ENCODE results near the gene LARP4. TPM values are rescaled to one million over a fixed set of nuclear protein-coding genes. Genes with fewer than 3 reads are reported as not detected.

LARP4 gene
- total and polyA plus RNA-seq, 2 donors (not counting 3 experiments of a cell fraction or from before 2014, with no cell fraction given), result 8.9 to 69.6 TPM

DNA sequence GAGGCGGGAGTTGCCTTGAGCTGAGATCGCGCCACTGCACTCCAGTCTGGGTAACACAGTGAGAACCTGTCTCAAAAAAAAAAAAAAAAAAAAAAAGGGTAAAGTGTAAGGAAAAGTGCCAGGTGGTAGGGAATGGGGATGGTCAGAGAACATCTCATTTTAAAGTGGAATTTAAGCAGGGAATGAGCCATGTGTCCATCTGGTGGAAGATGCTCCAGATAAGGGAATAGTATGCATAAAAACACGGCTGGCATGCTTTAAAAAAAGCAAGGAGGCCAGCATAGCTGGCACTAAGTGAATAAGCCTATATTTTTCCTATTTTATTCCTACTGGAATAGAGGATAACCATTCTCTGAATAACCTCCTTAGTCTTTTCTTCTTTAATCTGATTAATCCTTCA, 38.0 kb upstream of the LARP4 start:
- FAIRE-seq, result no peak
- no peaks in the 10 kb centered on the region for H3K9me3 ChIP-seq (replicated peaks; ENCODE audit: control insufficient read depth, insufficient read depth, low read length)
- H3K27ac ChIP-seq (ENCODE audit: insufficient read depth, low read depth, low read length), result no peak overlapping the region
- no peaks in the 10 kb centered on the region for H3K9me1 ChIP-seq (replicated peaks; ENCODE audit: control insufficient read depth, extremely low read depth, insufficient read depth, low read length)
- H3K4me3 ChIP-seq (replicated peaks in 1 of 3; ENCODE audit: insufficient read depth in 1 of 3, low read depth in 1 of 3, low read length in 3 of 3), result no peak overlapping the region
- POLR2A ChIA-PET, result no interaction called here
- H3K4me2 ChIP-seq (ENCODE audit: insufficient read depth, low read length), result no peak overlapping the region
- dilution Hi-C loops (cut with MboI; ENCODE audit: extremely low pct_ligation_motif_present, low sequenced_read_pairs), result no loop called here
- CTCF ChIA-PET, result interaction anchor here (0.5 to 1.5 kb wide), 3 partner anchors 27 to 68 kb away, joined by 3 to 5 read pairs (median 3); no protein-coding TSS in a partner anchor
- no peak for DNase-seq (ENCODE audit: low read depth, low spot score)
- no peaks in the 10 kb centered on the region for H3K27me3 ChIP-seq (ENCODE audit: control insufficient read depth in 2 of 2, insufficient read depth in 2 of 2, low read length in 2 of 2)
- BruUV-seq (replicated peaks), result no TSS peak
- no peaks in the 10 kb centered on the region for H4K20me1 ChIP-seq (replicated peaks; ENCODE audit: control insufficient read depth, extremely low read depth, insufficient read depth, low read length)
- no peaks in the 10 kb centered on the region for H3K36me3 ChIP-seq (ENCODE audit: control insufficient read depth in 2 of 2, extremely low read depth in 1 of 2, insufficient read depth in 2 of 2, low read length in 2 of 2)
- H2AFZ ChIP-seq (ENCODE audit: low read depth, low read length), result no peak overlapping the region
- TF ChIP-seq POLR2A (IDR thresholded peaks at IDR 0.05; ENCODE audit: low read depth, low read length), result no peak
- TF ChIP-seq FOS (IDR thresholded peaks at IDR 0.05; ENCODE audit: borderline replicate concordance, insufficient read depth, low read length), result no peak
- TF ChIP-seq, protein P1, sequence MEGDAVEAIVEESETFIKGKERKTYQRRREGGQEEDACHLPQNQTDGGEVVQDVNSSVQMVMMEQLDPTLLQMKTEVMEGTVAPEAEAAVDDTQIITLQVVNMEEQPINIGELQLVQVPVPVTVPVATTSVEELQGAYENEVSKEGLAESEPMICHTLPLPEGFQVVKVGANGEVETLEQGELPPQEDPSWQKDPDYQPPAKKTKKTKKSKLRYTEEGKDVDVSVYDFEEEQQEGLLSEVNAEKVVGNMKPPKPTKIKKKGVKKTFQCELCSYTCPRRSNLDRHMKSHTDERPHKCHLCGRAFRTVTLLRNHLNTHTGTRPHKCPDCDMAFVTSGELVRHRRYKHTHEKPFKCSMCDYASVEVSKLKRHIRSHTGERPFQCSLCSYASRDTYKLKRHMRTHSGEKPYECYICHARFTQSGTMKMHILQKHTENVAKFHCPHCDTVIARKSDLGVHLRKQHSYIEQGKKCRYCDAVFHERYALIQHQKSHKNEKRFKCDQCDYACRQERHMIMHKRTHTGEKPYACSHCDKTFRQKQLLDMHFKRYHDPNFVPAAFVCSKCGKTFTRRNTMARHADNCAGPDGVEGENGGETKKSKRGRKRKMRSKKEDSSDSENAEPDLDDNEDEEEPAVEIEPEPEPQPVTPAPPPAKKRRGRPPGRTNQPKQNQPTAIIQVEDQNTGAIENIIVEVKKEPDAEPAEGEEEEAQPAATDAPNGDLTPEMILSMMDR (IDR thresholded peaks at IDR 0.05; ENCODE audit: extremely low read depth in 1 of 2, insufficient read depth in 1 of 2, low read depth in 1 of 2, low read length in 2 of 2), result no peak
- no peak for TF ChIP-seq POLR2AphosphoS5 (IDR thresholded peaks at IDR 0.05; ENCODE audit: insufficient read depth, low read depth, low read length)
- no peak for TF ChIP-seq MYC (IDR thresholded peaks at IDR 0.05; ENCODE audit: low read depth, low read length)
- TF ChIP-seq, protein P2, sequence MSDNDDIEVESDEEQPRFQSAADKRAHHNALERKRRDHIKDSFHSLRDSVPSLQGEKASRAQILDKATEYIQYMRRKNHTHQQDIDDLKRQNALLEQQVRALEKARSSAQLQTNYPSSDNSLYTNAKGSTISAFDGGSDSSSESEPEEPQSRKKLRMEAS (IDR thresholded peaks at IDR 0.05; ENCODE audit: insufficient read depth, insufficient read length), result no peak
- no peak for TF ChIP-seq JUN (IDR thresholded peaks at IDR 0.05; ENCODE audit: borderline replicate concordance, insufficient read depth, insufficient read length, low read depth)
- TF ChIP-seq GATA2 (IDR thresholded peaks at IDR 0.05; ENCODE audit: insufficient read depth, insufficient read length, low read depth, low read length), result no peak
- TF ChIP-seq EZH2 (IDR thresholded peaks at IDR 0.05; ENCODE audit: borderline replicate concordance, low read depth, low read length, severe bottlenecking), result no peak
- H3K4me1 ChIP-seq (ENCODE audit: control insufficient read depth, extremely low read depth, insufficient read depth, low read length), result no peaks in the 10 kb centered on the region
- intact Hi-C loops (cut with micrococcal nuclease), result no loop called here
- H3K9ac ChIP-seq (replicated peaks; ENCODE audit: extremely low read depth, insufficient read depth, low read length), result no peak overlapping the region
- no peaks in the 10 kb centered on the region for H3K79me2 ChIP-seq (ENCODE audit: control insufficient read depth, insufficient read depth, low read length)
